H9 (cell line): ENCODE data around the gene EIF2D. TPM values are rescaled to one million over a fixed set of nuclear protein-coding genes. Genes with fewer than 3 reads are reported as not detected.

Source experiments
- DNase-seq: peaks from one replicate; pipeline ENCODE4 v3.0.0-alpha.2; 2017
- H2AFZ ChIP-seq: one replicate; pipeline ENCODE4 v1.6.1; 2013; ENCODE audit warnings: mild to moderate bottlenecking, low read length, control low read depth, moderate library complexity
- H2AK5ac ChIP-seq: 2 replicates; pipeline ENCODE4 v1.6.1; 2013; ENCODE audit warnings: low read length, control low read depth, mixed read lengths; ENCODE audit not compliant: insufficient read length
- H2BK120ac ChIP-seq: one replicate; pipeline ENCODE4 v1.6.1; 2013; ENCODE audit warnings: low read depth, mild to moderate bottlenecking, low read length, control low read depth, inconsistent platforms; ENCODE audit not compliant: poor library complexity, severe bottlenecking
- H2BK12ac ChIP-seq: 2 replicates; pipeline ENCODE4 v1.6.1; 2013; ENCODE audit warnings: low read length, control low read depth, mixed read lengths, low read depth; ENCODE audit not compliant: insufficient read length
- H2BK15ac ChIP-seq: 2 replicates; pipeline ENCODE4 v1.6.1; 2013; ENCODE audit warnings: low read depth, low read length, control low read depth
- H2BK20ac ChIP-seq: one replicate; pipeline ENCODE4 v1.6.1; 2013; ENCODE audit warnings: low read depth, mild to moderate bottlenecking, low read length, control low read depth, inconsistent platforms; ENCODE audit not compliant: poor library complexity, severe bottlenecking
- H2BK5ac ChIP-seq: 2 replicates; pipeline ENCODE4 v1.6.1; 2013; ENCODE audit warnings: low read length, control low read depth, mixed read lengths; ENCODE audit not compliant: insufficient read length
- H3K14ac ChIP-seq: 2 replicates; pipeline ENCODE4 v1.6.1; 2013; ENCODE audit warnings: low read length, control low read depth; ENCODE audit not compliant: insufficient read depth
- H3K18ac ChIP-seq: 2 replicates; pipeline ENCODE4 v1.6.1; 2013; ENCODE audit warnings: low read depth, mild to moderate bottlenecking, mixed read lengths, low read length, control low read depth; ENCODE audit not compliant: insufficient read length
- H3K23ac ChIP-seq: 2 replicates; pipeline ENCODE4 v1.6.1; 2013; ENCODE audit warnings: low read length, control low read depth, mixed read lengths, low read depth; ENCODE audit not compliant: insufficient read length
- H3K23me2 ChIP-seq: 2 replicates; pipeline ENCODE4 v1.6.1; 2013; ENCODE audit warnings: low read depth, mild to moderate bottlenecking, mixed read lengths, low read length, control low read depth; ENCODE audit not compliant: insufficient read length, poor library complexity, severe bottlenecking
- H3K27ac ChIP-seq: 2 replicates; pipeline ENCODE4 v1.5.1; 2013; ENCODE audit warnings: low read length, control low read depth, mixed read lengths, low read depth; ENCODE audit not compliant: insufficient read length
- H3K27me3 ChIP-seq: 2 replicates; pipeline ENCODE4 v1.6.1; 2013; ENCODE audit warnings: low read length, control low read depth, inconsistent platforms; ENCODE audit not compliant: insufficient read depth
- H3K4ac ChIP-seq: 2 replicates; pipeline ENCODE4 v1.6.1; 2013; ENCODE audit warnings: low read depth, mild to moderate bottlenecking, control low read depth, inconsistent platforms, low read length, moderate library complexity
- H3K4me1 ChIP-seq: 2 replicates; pipeline ENCODE4 v1.6.1; 2013; ENCODE audit warnings: low read length, control low read depth, inconsistent platforms; ENCODE audit not compliant: insufficient read depth
- H3K4me2 ChIP-seq: 2 replicates; pipeline ENCODE4 v1.6.1; 2013; ENCODE audit warnings: low read length, control low read depth, mixed read lengths; ENCODE audit not compliant: insufficient read length, insufficient read depth
- H3K56ac ChIP-seq: 2 replicates; pipeline ENCODE4 v1.6.1; 2013; ENCODE audit warnings: low read depth, mild to moderate bottlenecking, mixed read lengths, low read length, control low read depth; ENCODE audit not compliant: insufficient read length
- H3K79me1 ChIP-seq: 2 replicates; pipeline ENCODE4 v1.6.1; 2013; ENCODE audit warnings: low read depth, mild to moderate bottlenecking, moderate library complexity, low read length, control low read depth, inconsistent platforms; ENCODE audit not compliant: insufficient read depth, poor library complexity, severe bottlenecking
- H3K79me2 ChIP-seq: 2 replicates; pipeline ENCODE4 v1.6.1; 2013; ENCODE audit warnings: low read length, control low read depth, inconsistent platforms; ENCODE audit not compliant: insufficient read depth
- H3K9ac ChIP-seq: 2 replicates; pipeline ENCODE4 v1.6.1; 2013; ENCODE audit warnings: low read length, control low read depth, mixed read lengths; ENCODE audit not compliant: insufficient read length; ENCODE audit errors: extremely low read depth
- H3K9me3 ChIP-seq: one replicate; pipeline ENCODE4 v1.6.1; 2013; ENCODE audit warnings: low read depth, low read length, inconsistent platforms; ENCODE audit not compliant: control insufficient read depth
- H3T11ph ChIP-seq: one replicate; pipeline ENCODE4 v1.6.1; 2013; ENCODE audit warnings: mild to moderate bottlenecking, low read length, control low read depth, inconsistent platforms
- H4K20me1 ChIP-seq: one replicate; pipeline ENCODE4 v1.6.1; 2013; ENCODE audit not compliant: control insufficient read depth, insufficient read length, insufficient read depth
- H4K5ac ChIP-seq: 2 replicates; pipeline ENCODE4 v1.6.1; 2013; ENCODE audit warnings: low read depth, mild to moderate bottlenecking, mixed read lengths, low read length, control low read depth; ENCODE audit not compliant: insufficient read length
- H4K8ac ChIP-seq: replicated peaks from 2 replicates; pipeline ENCODE4 v1.6.1; 2013; ENCODE audit warnings: low read length, control low read depth, mixed read lengths, low read depth; ENCODE audit not compliant: insufficient read length
- H4K91ac ChIP-seq: 2 replicates; pipeline ENCODE4 v1.6.1; 2013; ENCODE audit warnings: low read depth, mild to moderate bottlenecking, moderate library complexity, mixed read lengths, low read length, control low read depth; ENCODE audit not compliant: insufficient read length
- H3K27ac Mint-ChIP-seq, 3 experiments: 2 replicates in 2 of 3; 3 replicates in 1 of 3; pipeline ENCODE4 v1.8.0; 2020 to 2021; ENCODE audit warnings: mixed read lengths in 3 of 3, mild to moderate bottlenecking in 1 of 3, moderate library complexity in 1 of 3
- H3K27me3 Mint-ChIP-seq: 2 replicates; pipeline ENCODE4 v1.8.0; 2021; ENCODE audit warnings: low read depth, mild to moderate bottlenecking, moderate library complexity, mixed read lengths
- H3K36me3 Mint-ChIP-seq, 3 experiments: 2 replicates in 2 of 3; 3 replicates in 1 of 3; pipeline ENCODE4 v1.8.0; 2020 to 2021; ENCODE audit warnings: low read depth in 3 of 3, mixed read lengths in 3 of 3; ENCODE audit not compliant: insufficient read depth in 1 of 3
- H3K4me1 Mint-ChIP-seq, 2 experiments: 2 replicates each; pipeline ENCODE4 v1.8.0; 2020; ENCODE audit warnings: mixed read lengths in 2 of 2
- H3K4me3 Mint-ChIP-seq, 2 experiments: 2 replicates in 1 of 2; 3 replicates in 1 of 2; pipeline ENCODE4 v1.8.0; 2020 to 2021; ENCODE audit warnings: mild to moderate bottlenecking in 2 of 2, mixed read lengths in 2 of 2, moderate library complexity in 1 of 2
- H3K9me3 Mint-ChIP-seq, 2 experiments: 2 replicates in 1 of 2; 3 replicates in 1 of 2; pipeline ENCODE4 v1.8.0; 2020; ENCODE audit warnings: mild to moderate bottlenecking in 2 of 2, mixed read lengths in 2 of 2, moderate library complexity in 1 of 2
- CTCF ChIP-seq: fragments of 200-600 bp; sonication (generic); conservative IDR thresholded peaks from 3 replicates; pipeline ENCODE4 v1.8.0; 2021; ENCODE audit warnings: antibody characterized with exemption, mild to moderate bottlenecking
- total RNA-seq: library from RNA; stranded (reverse); gene quantifications from 2 replicates; pipeline ENCODE4 v1.2.1, GENCODE V29; 2021

Gene EIF2D
- total RNA-seq, 1 experiment from 2014 or later = 35.8 TPM

- Histone ChIP-seq H3T11ph (no peak overlapping the region), H3K79me2 (no peaks in the 10 kb centered on the region), H2BK20ac (no peak overlapping the region), H2BK120ac (no peak overlapping the region), H3K27me3 (no peaks in the 10 kb centered on the region), H3K18ac (no peak overlapping the region), H4K20me1 (no peaks in the 10 kb centered on the region), H3K14ac (no peak overlapping the region), H3K79me1 (no peaks in the 10 kb centered on the region), H3K23ac (no peak overlapping the region), H3K9ac (no peak overlapping the region), H4K8ac (no peak overlapping the region), H2AFZ (no peak overlapping the region), H3K23me2 (no peaks in the 10 kb centered on the region), H4K5ac (no peak overlapping the region), H2AK5ac (no peak overlapping the region), H2BK15ac (no peak overlapping the region), H3K9me3 (no peaks in the 10 kb centered on the region), H2BK5ac (no peak overlapping the region), H3K4ac (no peak overlapping the region), H3K4me1 (no peaks in the 10 kb centered on the region), H4K91ac (no peak overlapping the region), H3K27ac (no peak overlapping the region), H3K4me2 (no peak overlapping the region), H3K56ac (no peak overlapping the region), H2BK12ac (no peak overlapping the region)
- H3K27me3 Mint-ChIP-seq = no peaks in the 10 kb centered on the region
- no peak overlapping the region for H3K27ac Mint-ChIP-seq
- TF ChIP-seq CTCF = no peak
- no peak for DNase-seq
- peaks cover 2 to 8% (median 7%) of the 10 kb centered on the region in 3 experiments; a peak in 5 of 7 replicates for H3K36me3 Mint-ChIP-seq
- no peak overlapping the region for H3K4me3 Mint-ChIP-seq
- H3K9me3 Mint-ChIP-seq = no peaks in the 10 kb centered on the region
- peaks cover 8 to 11% of the 10 kb centered on the region in 2 experiments for H3K4me1 Mint-ChIP-seq
These were observed 35.0 kb upstream of the EIF2D start for GRCh38 chr1:206647224-206647623.
